ENCODE measurements around the gene AKAP8.
"Not testable (repeated sequence)": the region's sequence is repeated elsewhere in the genome, so short reads cannot be mapped to it uniquely, and the experiment has no call there.

Gene AKAP8

DNA sequence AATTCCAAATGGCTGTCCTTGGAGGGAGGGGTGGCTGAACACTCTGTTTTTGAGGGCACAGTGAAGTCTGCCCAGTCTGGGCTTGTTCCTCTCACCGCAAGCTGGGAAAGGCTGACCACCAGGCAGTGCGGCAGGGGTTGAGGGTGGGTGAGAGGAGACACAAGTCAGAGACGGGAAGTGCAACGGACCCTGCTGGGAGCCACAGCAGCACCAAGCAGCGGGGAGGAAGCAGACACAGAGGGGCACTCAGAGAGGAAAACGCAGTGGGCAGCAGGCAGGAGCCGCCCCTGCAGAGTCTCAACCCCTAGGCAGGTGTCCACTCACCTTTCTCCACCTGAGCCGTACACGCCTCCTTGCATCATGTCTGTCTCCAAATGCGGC, 23.6 kb upstream of the AKAP8 start:
- no peak for DNase-seq

- DNase-seq: no peak
These were observed 23.0 kb upstream of the AKAP8 start for GRCh38 chr19:15402411-15403150.

DNA sequence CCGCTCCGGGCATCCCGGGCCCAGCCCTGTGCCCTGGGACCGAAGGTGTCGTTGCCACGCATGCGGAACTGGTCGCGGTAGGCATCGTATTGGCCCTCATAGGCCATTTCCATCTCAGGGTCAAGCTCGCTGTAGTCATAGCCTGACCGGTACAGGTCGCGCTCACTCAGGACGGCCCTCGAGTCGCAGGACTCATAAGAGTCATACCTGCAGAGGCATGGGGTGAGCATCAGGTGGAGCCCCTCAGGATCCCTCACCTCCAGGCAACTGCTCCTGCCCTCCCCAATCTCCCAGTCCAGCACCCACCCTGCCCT, 21.8 kb upstream of the AKAP8 start:
- no peak for DNase-seq

GRCh38 chr19:15400521-15401396, 21.2 kb upstream of the AKAP8 start:
- no peak for DNase-seq

DNA sequence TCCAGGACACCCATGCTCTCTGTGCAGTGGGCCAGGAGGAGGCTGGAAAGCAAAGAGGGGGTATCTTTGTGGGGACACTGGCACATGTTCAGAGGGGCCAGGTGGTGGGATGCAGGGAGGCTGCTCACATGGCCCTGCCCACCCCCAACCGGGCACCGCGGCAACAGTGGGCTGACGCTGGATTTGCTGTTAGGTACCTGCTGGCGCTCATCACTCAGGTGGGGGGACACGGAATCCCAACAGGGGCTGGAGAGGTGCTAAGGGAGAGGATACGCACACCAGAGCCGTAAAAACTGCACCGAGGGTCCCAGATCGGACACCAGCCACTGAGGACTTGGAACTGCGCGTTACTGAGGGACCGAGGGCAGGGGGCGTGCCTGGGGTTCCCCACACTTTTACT, 20.0 kb upstream of the AKAP8 start:
- DNase-seq: no peak

- DNase-seq: no peak
These were observed 19.6 kb upstream of the AKAP8 start for GRCh38 chr19:15399234-15399515.

GRCh38 chr19:15398501-15399233, 19.1 kb upstream of the AKAP8 start:
- DNase-seq: no peak

DNA sequence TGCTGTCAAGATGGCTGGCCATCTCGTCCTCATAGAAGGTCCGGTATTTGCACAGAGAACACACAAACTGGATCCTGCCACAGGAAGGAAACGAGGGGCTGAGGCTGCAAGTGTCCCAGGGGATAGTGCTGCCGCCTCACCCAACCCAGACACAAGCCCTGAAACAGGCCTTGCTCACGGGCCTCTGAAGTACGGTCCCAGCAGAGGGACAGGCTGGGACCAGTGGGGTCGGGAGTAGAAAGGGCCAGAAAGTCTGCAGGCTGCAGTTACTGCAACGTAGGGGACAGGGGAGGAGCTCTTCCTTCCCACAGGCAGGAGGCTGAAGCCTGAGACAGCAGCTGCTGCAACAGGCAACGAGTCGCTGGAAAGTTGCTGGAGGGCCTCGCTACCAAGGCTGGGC, 18.2 kb upstream of the AKAP8 start:
- no peak for DNase-seq

DNA sequence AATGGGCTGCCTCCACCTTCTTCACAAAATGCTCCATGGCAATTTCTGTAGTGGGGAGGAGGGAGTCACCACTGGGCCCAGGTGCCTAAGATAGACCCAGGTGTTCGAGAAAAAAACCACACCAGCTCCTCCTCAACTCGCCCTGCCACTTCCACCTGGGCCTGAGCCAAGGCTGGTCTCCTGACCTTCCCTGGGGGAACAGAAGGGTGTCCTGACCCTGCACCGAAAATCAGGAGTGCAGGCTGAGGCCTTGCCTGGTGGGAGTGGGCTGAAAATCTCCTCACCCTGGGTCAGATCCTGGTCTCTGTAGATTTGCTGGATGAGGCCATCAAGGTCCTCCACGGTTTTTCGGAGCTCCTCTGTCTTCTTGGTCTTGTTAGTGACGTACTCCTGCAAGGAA, 17.6 kb upstream of the AKAP8 start:
- no peak for DNase-seq

DNA sequence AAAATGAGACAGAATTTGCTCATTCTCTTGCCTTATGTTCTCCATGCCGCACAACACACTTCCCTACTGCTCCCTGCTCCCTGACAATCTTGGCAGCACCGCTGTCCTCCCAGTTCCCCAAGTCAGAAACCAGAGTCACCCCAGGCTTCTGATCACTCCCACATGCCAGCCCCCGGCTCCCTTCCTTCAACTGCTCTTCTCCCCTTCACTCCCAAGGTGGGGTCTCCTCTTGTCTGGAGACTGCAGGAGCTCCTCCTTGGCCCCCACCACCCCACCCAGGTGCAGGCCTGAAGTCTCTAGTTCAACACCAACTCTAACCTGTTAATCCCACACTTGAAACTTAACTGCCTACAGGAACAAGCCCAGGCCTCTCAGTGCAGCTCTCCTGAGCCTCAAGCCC, 16.8 kb upstream of the AKAP8 start:
- no peak for DNase-seq

DNA sequence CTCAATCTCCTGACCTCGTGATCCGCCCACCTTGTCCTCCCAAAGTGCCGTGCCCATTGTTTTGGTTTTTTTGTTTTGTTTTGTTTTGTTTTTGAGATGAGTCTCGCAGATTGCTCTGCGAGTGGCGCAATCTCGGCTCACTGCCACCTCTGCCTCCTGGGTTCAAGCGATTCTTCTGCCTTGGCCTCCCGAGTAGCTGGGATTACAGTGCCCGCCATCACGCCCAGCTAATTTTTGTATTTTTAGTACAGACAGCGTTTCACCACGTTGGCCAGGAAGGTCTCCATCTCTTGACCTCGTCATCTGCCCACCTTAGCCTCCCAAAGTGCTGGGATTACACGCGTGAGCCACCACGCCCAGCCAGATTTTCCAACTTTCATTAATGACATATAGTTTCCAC, 15.7 kb upstream of the AKAP8 start:
- not testable (repeated sequence) for DNase-seq

GRCh38 chr19:15394426-15394825, 14.8 kb upstream of the AKAP8 start:
- DNase-seq: no peak

DNA sequence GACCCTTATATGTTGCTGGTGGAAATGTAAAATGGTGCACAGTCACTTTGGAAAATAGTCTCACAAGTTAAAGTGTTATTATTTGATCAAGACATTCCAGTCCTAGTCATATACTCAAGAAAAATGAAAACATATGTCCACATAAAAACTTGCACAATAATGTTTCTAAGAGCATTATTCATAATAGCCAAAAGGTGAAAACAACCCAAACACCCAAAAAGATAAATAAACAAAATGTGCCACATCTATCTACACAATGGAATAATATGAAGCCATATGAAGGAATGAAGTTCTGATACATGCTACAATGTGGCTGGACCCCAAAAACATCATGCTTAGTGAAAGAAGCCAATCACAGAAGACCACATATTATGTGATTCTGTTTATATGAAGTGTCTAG, 14.4 kb upstream of the AKAP8 start:
- no peak for DNase-seq

- no peak for DNase-seq
These were observed 11.2 kb upstream of the AKAP8 start for GRCh38 chr19:15390814-15391213.

- DNase-seq: no peak
These were observed 2.3 kb upstream of the AKAP8 start for GRCh38 chr19:15381864-15382263.

- DNase-seq: no peak
These were observed 1.8 kb upstream of the AKAP8 start for GRCh38 chr19:15381429-15381828.

DNA sequence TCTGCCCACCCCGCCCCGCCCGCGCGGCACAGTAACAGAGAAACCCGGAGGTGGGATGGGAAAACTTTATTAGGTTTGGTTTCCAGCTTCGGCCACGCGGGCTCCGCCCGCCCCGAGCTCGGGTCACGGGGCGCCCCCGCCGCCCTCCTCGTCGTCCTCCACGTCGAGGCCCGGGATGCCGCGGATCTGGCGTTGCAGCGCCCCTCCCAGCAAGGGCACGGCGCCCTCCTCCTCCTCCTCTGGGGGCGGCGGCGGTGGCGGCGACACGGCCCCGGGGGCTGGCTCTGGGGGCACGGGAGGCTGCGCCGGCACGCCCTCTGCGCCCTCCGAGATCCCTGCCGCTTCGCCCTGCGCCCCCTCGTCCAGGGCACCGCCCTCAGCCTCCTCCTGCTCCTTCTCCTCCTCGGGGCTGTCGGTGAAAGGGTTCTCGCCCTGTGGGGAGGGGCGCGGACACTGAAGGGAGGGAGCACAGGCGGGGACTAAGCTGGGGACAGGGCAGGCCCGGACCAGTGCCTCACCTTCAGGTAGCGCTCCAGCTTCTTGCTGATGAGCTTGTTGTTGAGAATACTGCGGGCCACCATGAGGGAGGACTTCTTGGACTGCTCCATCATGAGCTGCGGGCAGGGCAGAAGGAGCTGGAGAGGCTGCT, 536 bp upstream of the AKAP8 start:
- DNase-seq: no peak

- DNase-seq: peak; percentile 54
These were observed 979 bp downstream of the AKAP8 start for GRCh38 chr19:15378534-15379082.

- no peak for DNase-seq
These were observed 4.7 kb downstream of the AKAP8 start for GRCh38 chr19:15374796-15375440.

- DNase-seq: no peak
These were observed 5.4 kb downstream of the AKAP8 start for GRCh38 chr19:15374105-15374651.

DNA sequence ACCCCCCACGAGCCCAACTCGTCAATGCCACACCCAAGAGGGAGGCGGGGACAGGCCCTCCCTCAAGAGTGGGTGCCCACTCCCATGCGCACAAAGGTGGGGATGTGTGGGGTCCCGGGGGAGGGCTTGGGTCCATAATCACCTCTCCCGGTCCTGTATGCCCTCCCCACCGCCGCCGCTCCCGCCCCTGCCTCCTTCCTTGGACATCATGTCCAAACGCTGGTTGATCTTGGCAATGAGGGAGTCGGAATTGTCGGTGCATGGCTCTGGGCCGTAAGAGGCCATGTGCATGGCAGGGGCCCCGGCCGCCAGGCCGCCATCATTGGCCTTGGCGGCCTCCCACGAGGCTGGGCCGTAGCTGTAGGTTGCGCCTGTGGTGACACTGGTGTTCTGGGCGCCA, 5.9 kb downstream of the AKAP8 start:
- DNase-seq: no peak

- DNase-seq: no peak
These were observed 6.7 kb downstream of the AKAP8 start for GRCh38 chr19:15372891-15373301.
